HL-60 (cell line): ENCODE results near the gene COX6A2.

Experiments
- DNase-seq, 2 experiments: peaks; one replicate each; pipeline ENCODE4 v3.0.0-alpha.2; 2010 to 2020; ENCODE audit warnings: low read depth in 1 of 2, low spot score in 1 of 2
- H3K27ac ChIP-seq: fragments of 250-450 bp; sonication (Bioruptor Pico); replicated peaks from 2 replicates; pipeline ENCODE4 v1.5.1; 2020; ENCODE audit warnings: mild to moderate bottlenecking, moderate library complexity
- H3K27me3 ChIP-seq: fragments of 250-450 bp; sonication (Bioruptor Pico); 2 replicates; pipeline ENCODE4 v1.5.1; 2021; ENCODE audit warnings: mild to moderate bottlenecking, moderate library complexity; ENCODE audit not compliant: insufficient read depth, poor library complexity, severe bottlenecking
- H3K4me3 ChIP-seq: replicated peaks from 2 replicates; pipeline ENCODE4 v1.5.1; 2011; ENCODE audit warnings: mild to moderate bottlenecking, control low read depth, low read length; ENCODE audit not compliant: insufficient read depth
- CTCF ChIP-seq: IDR thresholded peaks from one replicate; pipeline ENCODE4 v1.5.1; 2011; ENCODE audit warnings: low read length, control low read depth, inconsistent platforms; ENCODE audit not compliant: insufficient read depth
- GABPA ChIP-seq: IDR thresholded peaks from 2 replicates; pipeline ENCODE4 v1.6.1; 2012; ENCODE audit warnings: low read depth
- POLR2AphosphoS5 ChIP-seq: IDR thresholded peaks from 2 replicates; pipeline ENCODE4 v1.6.1; 2012; ENCODE audit warnings: low read depth
- REST ChIP-seq: IDR thresholded peaks from 2 replicates; pipeline ENCODE4 v1.6.1; 2012; ENCODE audit warnings: low read depth; ENCODE audit not compliant: insufficient replicate concordance
- SPI1 ChIP-seq: IDR thresholded peaks from 2 replicates; pipeline ENCODE4 v1.6.1; 2012; ENCODE audit warnings: low read depth, mild to moderate bottlenecking, borderline replicate concordance

Gene COX6A2

GRCh38 chr16:31407406-31407805 is 20.8 kb downstream of the COX6A2 start:
- DNase-seq: no peak
- Histone ChIP-seq H3K4me3 (no peak overlapping the region), H3K27me3 (no peaks in the 10 kb centered on the region), H3K27ac (no peak overlapping the region)
- TF ChIP-seq SPI1: no peak
- TF ChIP-seq CTCF: no peak
- no peak for TF ChIP-seq REST
- TF ChIP-seq POLR2AphosphoS5: no peak
- no peak for TF ChIP-seq GABPA

- Histone ChIP-seq H3K27ac (no peak overlapping the region), H3K4me3 (no peak overlapping the region), H3K27me3 (no peaks in the 10 kb centered on the region)
- no peak for TF ChIP-seq CTCF
- no peak for DNase-seq
Measured at GRCh38 chr16:31404353-31405064, 23.7 kb downstream of the COX6A2 start.

- Histone ChIP-seq H3K27me3 (no peaks in the 10 kb centered on the region), H3K27ac (no peak overlapping the region), H3K4me3 (no peak overlapping the region)
- no peak for DNase-seq
- TF ChIP-seq REST (no peak), SPI1 (no peak), GABPA (no peak), CTCF (no peak), POLR2AphosphoS5 (no peak)
Measured at GRCh38 chr16:31403590-31404352, 24.4 kb downstream of the COX6A2 start.

- Histone ChIP-seq H3K27ac (no peak overlapping the region), H3K27me3 (no peaks in the 10 kb centered on the region), H3K4me3 (no peak overlapping the region)
- no peak for DNase-seq
- TF ChIP-seq CTCF (no peak), GABPA (no peak), SPI1 (no peak), POLR2AphosphoS5 (no peak), REST (no peak)
Measured at GRCh38 chr16:31402687-31403086, 25.5 kb downstream of the COX6A2 start.
